Thymus (tissue), 11 donors: ENCODE results near the gene SLC12A8. TPM values are rescaled to one million over a fixed set of nuclear protein-coding genes. Genes with fewer than 3 reads are reported as not detected.

Experiments used
- DNase-seq, 9 donors: peaks; one replicate each; pipeline ENCODE4 v3.0.0-alpha.2; 2013; ENCODE audit warnings: low spot score in 9 of 9, low read depth in 6 of 9, missing footprints in 1 of 9
- H3K27ac ChIP-seq, 2 donors: one replicate each; pipeline ENCODE4 v1.5.1; 2013; ENCODE audit warnings: control low read depth in 1 of 2, low read depth in 1 of 2, low read length in 1 of 2, mild to moderate bottlenecking in 1 of 2, moderate library complexity in 1 of 2
- H3K27me3 ChIP-seq, 2 donors: one replicate each; pipeline ENCODE4 v1.5.1; 2013; ENCODE audit warnings: low read length in 1 of 2; ENCODE audit not compliant: control insufficient read depth in 2 of 2, insufficient read depth in 1 of 2
- H3K36me3 ChIP-seq, 2 donors: one replicate each; pipeline ENCODE4 v1.5.1; 2013; ENCODE audit warnings: low read length in 1 of 2, mild to moderate bottlenecking in 1 of 2, moderate library complexity in 1 of 2; ENCODE audit not compliant: control insufficient read depth in 2 of 2, insufficient read depth in 2 of 2
- H3K4me1 ChIP-seq, 2 donors: one replicate each; pipeline ENCODE4 v1.5.1; 2013; ENCODE audit warnings: low read length in 2 of 2; ENCODE audit not compliant: control insufficient read depth in 2 of 2, insufficient read depth in 2 of 2
- H3K4me3 ChIP-seq, 2 donors: one replicate each; pipeline ENCODE4 v1.5.1; 2013; ENCODE audit warnings: low read length in 2 of 2, control low read depth in 1 of 2, mild to moderate bottlenecking in 1 of 2
- H3K9me3 ChIP-seq, 2 donors: one replicate each; pipeline ENCODE4 v1.5.1; 2013; ENCODE audit warnings: low read length in 1 of 2, mild to moderate bottlenecking in 1 of 2; ENCODE audit not compliant: control insufficient read depth in 2 of 2, insufficient read depth in 1 of 2
- whole genome bisulfite sequencing: extraction: QIAGEN DNeasy Blood & Tissue Kit; methylation state at CpG from one replicate; pipeline ENCODE4 v1.1.7; 2013; 5-methylcytosine and 5-hydroxymethylcytosine counted together
- polyA plus RNA-seq: library from polyadenylated mRNA; stranded (reverse); fragments of 200-250 nt; gene quantifications from one replicate; pipeline ENCODE4 v1.2.3, GENCODE V29; 2013
- total RNA-seq: library from RNA; stranded (reverse); fragments of 120-200 nt; gene quantifications from one replicate; pipeline ENCODE4 v1.2.4, GENCODE V29; 2013
- donor health status: healthy.

Gene SLC12A8
- total and polyA plus RNA-seq, 2 donors = 0.80 to 0.94 TPM

DNA sequence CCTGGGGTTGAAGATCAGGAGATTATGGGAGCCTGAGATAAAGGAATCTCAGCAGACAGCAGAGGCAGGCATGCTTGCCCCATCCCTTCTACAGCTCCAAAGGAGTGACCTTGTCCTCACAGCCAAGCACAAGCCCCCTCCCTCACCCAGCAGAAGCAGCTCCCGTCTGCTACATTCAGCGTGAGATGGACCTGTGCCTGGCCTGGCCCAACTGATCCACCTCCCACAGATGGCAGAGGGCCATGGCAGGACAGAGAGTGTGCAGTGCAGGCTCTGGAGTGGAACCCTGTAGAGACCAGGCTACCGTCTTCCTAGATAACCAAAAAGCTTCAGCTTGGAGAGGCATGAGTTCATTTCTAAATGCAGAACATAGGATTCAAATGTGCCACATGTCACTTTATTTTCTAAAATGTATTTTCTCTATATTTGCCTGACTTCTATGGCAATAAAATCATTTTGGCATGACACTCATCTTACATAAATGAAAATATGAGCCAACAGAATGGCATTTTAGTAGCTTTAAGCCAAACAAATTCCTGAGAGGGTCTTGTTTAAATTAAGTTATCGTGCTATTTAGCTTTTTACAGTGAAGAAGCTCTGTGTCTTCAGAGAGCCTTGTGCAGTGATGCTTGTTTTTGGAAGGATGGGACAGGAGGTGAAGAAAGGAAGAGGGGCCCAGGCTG is 43.7 kb downstream of the SLC12A8 start:
- no peak for DNase-seq

DNA sequence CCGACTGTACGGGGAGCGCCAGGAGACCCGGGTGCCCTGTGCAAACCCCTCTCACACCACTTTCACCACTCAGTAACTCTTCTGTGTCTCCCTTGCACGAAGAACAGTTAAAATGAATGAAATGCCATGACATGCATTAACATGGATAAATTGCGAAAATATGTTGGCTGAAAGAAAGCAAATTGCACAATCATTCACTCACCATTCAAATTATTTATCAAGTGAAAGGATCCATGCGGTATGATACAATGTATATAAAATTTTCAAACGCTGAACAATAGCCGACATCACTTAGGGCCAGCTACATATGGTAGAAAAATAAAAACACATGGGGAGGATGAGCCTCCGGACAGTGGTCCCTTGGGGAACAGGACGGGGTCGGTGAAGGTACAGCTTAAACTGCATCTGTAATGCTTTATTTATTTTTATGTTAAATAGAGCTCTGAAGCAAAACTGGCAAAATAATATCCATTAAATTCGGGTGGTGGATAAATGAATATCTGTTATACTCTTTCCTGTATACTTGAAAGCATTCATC is 45.9 kb downstream of the SLC12A8 start:
- WGBS = 97% methylated on average over 13 of the region's 13 CpGs
- Histone ChIP-seq H3K27me3 (no peaks in the 10 kb centered on the region), H3K4me3 (no peak overlapping the region), H3K36me3 (no peaks in the 10 kb centered on the region), H3K4me1 (no peaks in the 10 kb centered on the region), H3K27ac (no peak overlapping the region), H3K9me3 (no peaks in the 10 kb centered on the region)
- no peak for DNase-seq

More for the DNA sequence above, 43.7 kb downstream of the SLC12A8 start:
- Histone ChIP-seq H3K27ac (no peak overlapping the region), H3K4me1 (no peaks in the 10 kb centered on the region), H3K36me3 (no peaks in the 10 kb centered on the region), H3K4me3 (no peak overlapping the region), H3K9me3 (no peaks in the 10 kb centered on the region), H3K27me3 (no peaks in the 10 kb centered on the region)
- over 99% methylated on average over 4 of the region's 4 CpGs for WGBS

DNA sequence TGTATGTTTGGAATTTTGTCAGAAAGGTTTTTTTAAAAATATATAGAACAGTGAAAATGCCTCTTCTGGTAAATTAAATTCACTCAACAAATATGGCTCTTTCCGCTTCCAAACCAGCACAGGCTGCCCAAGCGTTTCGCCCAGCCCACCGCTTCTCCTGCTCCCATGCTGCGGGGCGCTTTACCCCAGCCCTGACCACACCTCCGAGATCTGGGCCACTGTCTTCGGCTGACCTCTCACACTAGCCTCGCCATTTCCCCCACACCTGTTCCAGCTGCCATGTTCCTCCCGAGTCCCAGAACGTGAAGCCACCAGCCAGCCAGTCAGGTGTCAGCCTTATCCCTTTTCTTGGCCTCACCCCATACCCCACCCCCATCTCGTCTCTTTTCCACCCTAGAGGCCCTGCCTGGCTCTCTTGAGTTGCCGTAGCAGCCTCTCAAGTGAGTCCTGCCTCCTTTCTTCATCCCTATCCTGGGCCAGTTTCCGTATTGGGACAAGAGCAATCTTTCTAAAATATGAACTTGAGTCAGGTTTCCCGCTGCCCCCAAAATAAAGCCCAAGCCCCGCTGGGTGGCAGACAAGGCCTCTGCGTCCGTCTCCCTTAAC is 46.5 kb downstream of the SLC12A8 start:
- DNase-seq = no peak
- WGBS = 96% methylated on average over 18 of the region's 18 CpGs

DNA sequence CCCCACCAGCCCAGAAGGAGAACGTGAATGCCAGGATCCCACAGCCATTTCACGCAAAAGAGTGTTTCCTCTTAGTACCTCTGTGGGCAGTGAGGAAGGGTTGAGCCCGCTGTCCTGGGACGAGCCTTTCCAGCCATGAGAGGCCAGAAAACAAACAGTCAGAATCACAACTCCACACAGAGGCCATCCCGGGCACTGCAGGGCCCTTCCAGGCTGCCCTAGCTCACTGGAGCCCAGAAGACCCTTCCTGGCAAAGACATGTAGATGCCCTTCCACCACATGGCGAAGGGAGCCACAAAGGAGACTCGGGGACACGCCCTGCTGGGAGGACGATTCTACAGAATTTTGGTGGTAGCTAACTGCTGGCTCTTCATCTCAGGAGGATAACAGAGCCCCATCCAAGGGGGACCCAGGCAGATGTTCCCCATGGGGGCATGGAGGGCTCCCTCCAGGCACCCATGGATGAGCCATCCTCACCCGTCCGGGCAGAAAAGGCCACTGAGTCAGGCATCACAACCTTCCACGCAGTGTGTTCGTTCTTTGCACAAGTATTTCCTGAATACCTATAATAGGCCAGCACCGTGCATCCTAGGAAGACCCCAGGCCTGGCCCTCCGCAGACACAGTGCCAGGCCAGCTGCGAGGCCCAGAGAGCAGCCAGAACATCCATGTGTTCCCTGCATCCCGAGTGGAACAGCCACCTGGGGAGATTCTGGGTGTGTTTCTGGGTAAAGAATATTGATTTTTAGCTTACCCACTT is 47.2 kb downstream of the SLC12A8 start:
- Histone ChIP-seq H3K27me3 (no peaks in the 10 kb centered on the region), H3K36me3 (no peaks in the 10 kb centered on the region), H3K4me3 (no peak overlapping the region), H3K4me1 (no peaks in the 10 kb centered on the region), H3K27ac (no peak overlapping the region), H3K9me3 (no peaks in the 10 kb centered on the region)
- 88% methylated on average over 17 of the region's 17 CpGs for WGBS
- no peak for DNase-seq

More for the DNA sequence above, 46.5 kb downstream of the SLC12A8 start:
- Histone ChIP-seq H3K9me3 (no peaks in the 10 kb centered on the region), H3K27me3 (no peaks in the 10 kb centered on the region), H3K4me3 (no peak overlapping the region), H3K36me3 (no peaks in the 10 kb centered on the region), H3K4me1 (no peaks in the 10 kb centered on the region), H3K27ac (no peak overlapping the region)

DNA sequence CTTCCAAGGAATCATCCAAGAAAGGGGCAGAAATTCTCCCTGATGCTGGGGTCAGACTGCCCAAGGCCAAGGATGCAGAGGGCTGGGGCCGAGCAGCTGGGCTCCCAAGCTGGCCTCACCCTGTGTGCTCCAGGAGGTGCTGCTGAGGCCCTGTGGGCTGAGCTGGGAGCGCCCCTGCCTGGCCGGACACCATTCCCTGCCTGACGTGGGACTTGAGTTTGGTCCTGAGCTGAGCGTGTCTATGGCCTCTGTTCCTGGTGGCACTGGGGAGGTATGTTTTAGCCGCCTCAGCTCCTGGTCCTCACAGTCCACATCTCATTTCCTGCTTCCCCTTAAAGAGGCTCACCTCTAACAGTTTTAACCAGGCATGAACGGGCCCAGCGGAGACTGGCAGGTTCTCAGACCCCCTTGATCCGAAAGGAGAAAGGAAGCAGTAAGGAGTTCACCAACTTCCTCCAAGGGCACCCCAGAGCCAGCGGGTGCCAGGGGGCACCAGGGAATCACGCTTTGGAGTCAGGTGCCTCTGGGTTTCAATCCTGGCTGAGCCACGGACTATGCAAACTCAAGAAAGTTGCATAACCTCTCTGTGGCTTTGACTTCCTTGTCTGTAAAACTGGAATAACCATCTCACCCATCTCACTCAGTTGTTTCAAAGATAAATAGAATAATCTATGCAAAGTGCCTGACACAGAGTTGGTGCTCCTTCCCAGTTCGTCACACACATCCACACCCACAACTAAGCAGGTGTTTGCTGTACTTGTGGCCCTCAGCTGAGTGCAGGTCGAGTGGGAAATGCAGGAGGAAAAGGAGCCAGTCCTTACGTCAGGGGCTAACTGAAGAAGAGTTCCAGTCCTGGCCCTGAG is 48.6 kb downstream of the SLC12A8 start:
- Histone ChIP-seq H3K4me3 (no peak overlapping the region), H3K4me1 (no peaks in the 10 kb centered on the region), H3K27me3 (no peaks in the 10 kb centered on the region), H3K36me3 (no peaks in the 10 kb centered on the region), H3K27ac (no peak overlapping the region), H3K9me3 (no peaks in the 10 kb centered on the region)
- no peak for DNase-seq
- WGBS = 81% methylated on average over 15 of the region's 15 CpGs

DNA sequence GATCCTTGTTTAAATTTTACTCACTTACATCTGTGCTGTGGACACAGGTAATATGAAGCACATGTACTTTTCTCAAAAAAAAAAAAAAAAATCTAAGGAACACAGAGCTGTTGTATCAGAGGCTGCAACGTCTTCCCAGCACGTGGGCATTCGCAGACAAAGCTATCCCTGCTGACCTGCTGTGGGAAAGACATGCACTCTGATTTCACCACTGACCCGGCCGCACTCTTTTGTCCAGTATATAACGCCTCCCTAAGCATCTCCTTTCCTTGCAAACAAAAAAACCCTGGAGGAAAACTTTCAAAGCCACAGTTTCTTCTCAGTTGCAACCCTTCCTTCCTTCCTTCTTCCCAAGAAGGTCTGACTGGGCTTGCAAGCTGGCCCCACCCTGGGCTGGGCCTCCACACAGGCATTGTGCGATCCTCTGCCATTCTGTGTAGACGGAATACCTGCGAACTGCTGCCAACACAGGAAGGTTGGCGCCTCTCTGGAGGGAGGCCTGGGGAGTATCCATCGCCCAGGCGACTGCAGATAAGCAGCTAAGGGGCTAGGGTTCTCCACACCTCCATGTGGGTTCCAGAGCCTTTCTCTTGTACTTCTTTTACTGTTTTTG is 50.8 kb downstream of the SLC12A8 start:
- Histone ChIP-seq H3K36me3 (no peaks in the 10 kb centered on the region), H3K4me1 (no peaks in the 10 kb centered on the region), H3K27ac (no peak overlapping the region), H3K9me3 (no peaks in the 10 kb centered on the region), H3K27me3 (no peaks in the 10 kb centered on the region), H3K4me3 (no peak overlapping the region)
- 95% methylated on average over 12 of the region's 12 CpGs for WGBS
- DNase-seq = no peak

DNA sequence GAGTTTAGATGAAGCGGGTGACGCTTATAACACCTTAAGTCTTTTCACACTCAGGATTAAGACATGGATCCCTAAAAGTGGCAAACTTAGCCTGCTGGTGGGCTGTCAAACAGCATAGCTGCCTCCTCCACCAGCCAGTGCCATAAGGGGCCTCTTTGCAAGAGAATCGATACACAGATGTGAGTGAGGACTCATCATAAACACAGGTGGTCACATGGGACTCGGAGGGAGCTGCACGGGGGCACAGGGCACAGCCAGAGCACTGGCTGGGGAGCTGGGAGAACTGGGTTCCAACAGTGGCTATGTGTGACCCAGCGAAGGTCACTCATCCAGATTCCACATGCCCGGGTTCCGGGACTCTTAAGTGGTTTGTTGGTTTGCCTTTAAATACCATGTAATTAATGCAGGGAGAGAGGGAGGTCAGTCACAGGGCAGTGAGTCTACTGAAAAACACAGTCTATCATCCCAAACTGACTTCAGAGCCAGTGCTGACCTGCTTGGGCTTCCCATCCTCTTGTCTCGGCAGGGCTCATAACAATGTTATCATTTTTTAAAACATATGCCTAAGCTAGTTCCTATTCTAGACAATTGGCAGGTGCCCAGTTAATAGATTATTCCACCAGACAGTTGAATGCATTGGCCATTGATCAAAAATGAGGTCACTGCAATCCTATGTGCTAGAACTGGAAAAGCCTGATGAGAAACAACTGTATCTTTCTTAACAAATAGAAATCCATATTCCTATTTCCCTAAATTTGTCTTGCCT is 51.8 kb downstream of the SLC12A8 start:
- H3K4me3 ChIP-seq = no peak overlapping the region
- 97% methylated on average over 9 of the region's 9 CpGs for WGBS
- H3K27ac ChIP-seq = no peak overlapping the region
- no peaks in the 10 kb centered on the region for H3K9me3 ChIP-seq
- no peaks in the 10 kb centered on the region for H3K36me3 ChIP-seq
- DNase-seq = no peak
- no peaks in the 10 kb centered on the region for H3K4me1 ChIP-seq
- no peaks in the 10 kb centered on the region for H3K27me3 ChIP-seq

DNA sequence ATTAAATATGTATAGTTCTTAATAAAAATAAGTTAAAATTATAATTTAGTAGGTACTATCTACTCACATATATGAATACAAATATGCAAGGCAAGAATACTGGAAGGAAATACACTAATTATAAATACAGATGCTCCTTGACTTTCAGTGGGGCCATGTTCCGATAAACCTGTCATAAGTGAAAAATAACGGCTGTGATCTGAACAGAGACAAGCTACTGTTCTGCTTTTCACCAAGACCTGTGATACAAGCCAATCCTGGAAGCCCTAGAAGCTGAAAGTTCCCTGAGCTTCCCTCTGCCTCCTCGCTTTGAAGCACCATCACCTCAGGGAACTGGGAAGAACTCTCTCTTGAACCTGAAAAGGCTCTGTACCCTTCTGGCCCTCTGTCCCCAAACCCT is 55.4 kb downstream of the SLC12A8 start:
- no peaks in the 10 kb centered on the region for H3K36me3 ChIP-seq
- no peak overlapping the region for H3K27ac ChIP-seq
- H3K27me3 ChIP-seq = no peaks in the 10 kb centered on the region
- DNase-seq = no peak
- H3K4me1 ChIP-seq = no peaks in the 10 kb centered on the region
- WGBS = 74% methylated on average over 3 of the region's 3 CpGs
- no peaks in the 10 kb centered on the region for H3K9me3 ChIP-seq
- no peak overlapping the region for H3K4me3 ChIP-seq
